Activated CD4-positive, alpha-beta T cell treated with anti-CD3 and anti-CD28 coated beads, Interleukin-2, amount 50 U/mL, for 48 hours (primary cell): ENCODE measurements around the gene ARHGAP6.
"Not testable (repeated sequence)": the region's sequence is repeated elsewhere in the genome, so short reads cannot be mapped to it uniquely, and the experiment has no call there.

Experiments used
- DNase-seq, 2 experiments: peaks; one replicate each; pipeline ENCODE4 v3.0.0-alpha.2; 2020

The ARHGAP6 gene

DNA sequence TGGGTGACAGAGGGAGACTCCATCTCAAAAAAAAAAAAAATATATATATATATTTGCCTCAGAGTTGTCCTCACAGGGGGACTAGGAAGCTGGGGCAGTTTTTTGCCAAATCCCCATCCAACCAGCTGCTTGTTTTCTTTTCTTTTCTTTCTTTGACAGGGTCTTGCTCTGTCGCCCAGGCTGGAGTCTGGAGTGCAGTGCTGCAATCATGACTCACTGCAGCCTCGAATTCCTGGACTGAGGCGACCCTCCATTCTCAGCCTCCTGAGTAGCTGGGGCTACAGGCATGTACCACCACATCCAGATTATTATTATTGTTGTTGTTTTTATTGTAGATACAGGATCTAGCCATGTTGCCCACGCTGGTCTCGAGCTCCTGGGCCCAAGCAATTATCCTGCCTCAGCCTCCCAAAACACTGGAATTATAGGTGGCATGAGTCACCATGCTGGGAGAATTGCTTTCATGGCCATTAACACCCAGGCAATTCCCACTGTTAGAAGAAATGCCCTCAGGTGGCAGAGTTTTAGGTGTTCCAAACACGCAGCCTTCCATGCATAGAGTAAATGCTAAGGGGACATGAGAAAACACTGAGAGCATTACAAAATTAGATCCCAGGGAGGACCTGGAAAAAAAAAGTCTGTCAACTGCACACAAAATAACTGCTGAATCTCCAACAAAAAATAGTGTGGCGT lies 98.0 kb downstream of the ARHGAP6 start:
- no peak for DNase-seq

DNA sequence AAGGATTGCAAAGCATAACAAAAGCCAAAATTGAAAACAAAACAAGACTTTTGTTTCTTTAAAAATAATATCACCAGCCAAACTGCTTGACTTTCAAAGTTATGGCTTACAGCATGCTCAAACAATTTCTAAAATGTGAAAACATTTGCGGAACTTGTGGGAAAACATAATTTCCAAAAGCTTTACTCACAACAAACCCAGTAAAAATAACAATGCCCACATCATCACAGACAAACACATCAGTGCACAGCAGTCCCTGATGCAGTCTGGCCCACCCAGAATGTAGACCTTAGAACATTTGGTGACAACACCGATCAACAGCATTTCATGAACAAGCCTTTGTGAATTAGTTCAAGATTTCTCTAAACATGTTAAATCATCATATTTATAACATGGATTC lies 98.9 kb downstream of the ARHGAP6 start:
- no peak for DNase-seq

DNA sequence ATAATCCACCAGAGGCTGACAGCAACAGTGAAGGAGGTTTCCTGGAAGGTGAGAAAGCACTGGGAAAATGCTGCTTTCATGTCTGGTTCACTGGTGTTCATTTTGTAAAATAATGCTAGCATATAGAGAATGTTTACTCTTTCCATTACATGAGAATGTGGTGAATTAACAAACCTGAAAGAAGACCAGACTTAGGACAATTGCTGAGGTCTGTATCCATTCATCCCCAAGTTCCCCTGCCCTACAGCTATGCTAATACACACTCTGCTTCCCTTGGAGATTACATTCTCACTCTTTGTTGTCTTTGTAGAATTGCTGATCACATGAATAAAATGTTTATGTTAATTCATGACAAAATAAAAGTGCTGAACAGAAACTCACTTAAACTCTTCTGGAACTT lies 99.5 kb downstream of the ARHGAP6 start:
- DNase-seq, result no peak

DNA sequence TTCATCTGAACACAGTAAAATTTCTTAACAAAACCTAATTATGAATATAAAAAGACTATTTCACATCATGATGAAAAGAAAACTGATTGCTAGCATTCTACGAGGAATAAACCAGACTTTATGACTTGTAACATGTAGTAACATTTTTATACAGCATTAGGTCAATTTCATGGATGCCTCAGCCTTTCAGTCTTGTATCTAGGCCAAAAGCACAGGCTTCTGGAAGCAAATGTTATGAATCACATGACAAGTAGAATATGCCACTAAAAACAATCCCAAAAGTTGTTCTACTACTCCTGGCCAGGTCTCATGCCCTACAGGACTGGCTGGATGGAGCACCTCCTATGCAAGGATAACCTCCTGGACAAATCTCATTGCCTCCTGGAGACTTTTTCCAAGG lies 101.2 kb downstream of the ARHGAP6 start:
- no peak for DNase-seq

DNA sequence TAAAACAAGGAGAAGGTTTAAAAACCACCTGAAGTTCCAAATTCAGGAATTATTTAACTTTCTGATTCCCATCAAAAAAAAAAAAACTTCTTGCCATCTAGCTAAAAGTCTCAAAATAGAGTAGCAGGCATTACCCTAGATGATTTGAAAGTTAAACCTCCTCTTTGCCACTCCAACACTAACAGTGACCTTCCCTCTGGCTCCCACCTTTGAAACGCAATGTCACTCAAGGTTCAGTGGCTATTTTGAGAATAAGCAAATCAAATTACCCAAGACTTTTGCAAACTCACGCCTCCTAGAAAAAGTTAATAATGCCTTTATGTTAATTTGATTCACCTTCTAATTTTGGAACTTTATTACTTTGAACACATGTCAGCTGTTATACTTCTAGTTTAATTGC lies 103.2 kb downstream of the ARHGAP6 start:
- DNase-seq, result no peak

DNA sequence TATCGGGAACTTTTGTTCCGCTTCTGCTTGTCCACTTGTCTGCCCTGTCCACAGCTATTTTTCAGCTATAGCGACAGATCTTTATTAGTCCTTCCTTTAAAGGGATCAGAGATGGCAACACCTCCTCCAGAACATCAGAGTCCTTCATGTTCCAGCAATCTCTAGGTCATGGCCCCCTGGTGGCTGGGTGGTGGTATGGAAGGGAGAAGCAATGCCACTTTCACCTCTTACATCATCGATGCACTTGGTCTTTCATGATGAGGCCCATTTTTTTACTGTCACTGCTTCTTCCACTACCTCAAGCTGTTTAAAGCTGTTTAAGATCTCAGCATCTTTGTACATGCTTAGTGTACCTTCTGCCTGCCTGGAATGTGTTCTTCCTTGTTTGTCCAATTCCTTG lies 106.7 kb downstream of the ARHGAP6 start:
- DNase-seq, result peak; percentile 38 to 54

DNA sequence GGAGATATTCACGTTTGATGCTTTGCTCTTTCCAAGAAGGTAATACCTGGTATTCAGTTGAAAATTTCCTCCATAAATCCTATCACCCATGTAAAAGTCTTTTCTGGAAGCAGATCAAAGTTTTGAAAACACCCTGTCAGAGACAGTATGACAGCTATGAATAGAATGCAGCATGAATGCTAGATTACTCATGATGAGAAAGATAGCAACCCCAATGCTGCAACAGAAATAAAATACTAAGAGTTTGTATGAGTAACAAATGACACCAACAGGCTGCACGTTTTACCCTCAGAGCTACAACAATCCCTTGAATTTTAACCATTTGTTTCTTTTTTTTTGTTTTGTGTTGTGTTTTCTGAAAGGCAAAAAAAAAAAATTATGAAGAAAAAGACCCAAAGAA lies 108.6 kb downstream of the ARHGAP6 start:
- no peak for DNase-seq

DNA sequence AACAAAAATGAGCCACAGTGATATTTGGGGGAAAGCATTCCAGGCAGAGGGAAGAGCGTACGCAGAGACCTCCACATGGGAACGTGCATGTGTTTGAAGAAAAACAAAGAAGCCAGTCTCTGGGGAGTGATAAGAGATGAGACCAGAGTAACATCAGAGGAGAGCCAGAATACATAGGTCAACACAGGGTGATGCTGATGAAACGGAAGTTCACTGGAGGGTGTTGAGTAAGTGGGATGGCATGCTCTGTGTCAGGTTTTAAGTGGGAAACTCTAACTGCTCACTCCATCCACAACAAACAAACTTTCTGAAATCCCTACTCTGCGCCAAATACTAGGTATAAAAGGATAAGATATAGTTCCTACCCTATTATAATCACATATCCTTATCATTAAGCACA lies 110.0 kb downstream of the ARHGAP6 start:
- no peak for DNase-seq

DNA sequence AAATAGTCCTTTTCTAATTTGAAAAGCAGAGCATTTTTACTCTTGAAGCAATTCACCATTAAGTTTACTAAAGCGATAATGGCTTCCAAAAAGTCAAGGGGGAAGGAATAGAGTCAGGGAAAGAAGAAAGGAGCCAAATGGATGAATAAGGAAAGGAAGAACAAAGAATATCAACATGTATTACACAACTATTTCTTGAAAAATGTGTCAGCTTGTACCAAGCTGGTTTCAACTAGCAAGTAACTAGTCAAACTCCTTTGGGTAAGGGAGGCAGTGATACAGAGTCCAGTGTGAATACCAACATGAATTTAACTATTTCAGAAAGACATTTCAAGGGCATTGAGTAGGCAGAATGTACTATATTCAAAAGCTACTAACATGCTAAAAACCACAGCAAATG lies 112.1 kb downstream of the ARHGAP6 start:
- no peak for DNase-seq

DNA sequence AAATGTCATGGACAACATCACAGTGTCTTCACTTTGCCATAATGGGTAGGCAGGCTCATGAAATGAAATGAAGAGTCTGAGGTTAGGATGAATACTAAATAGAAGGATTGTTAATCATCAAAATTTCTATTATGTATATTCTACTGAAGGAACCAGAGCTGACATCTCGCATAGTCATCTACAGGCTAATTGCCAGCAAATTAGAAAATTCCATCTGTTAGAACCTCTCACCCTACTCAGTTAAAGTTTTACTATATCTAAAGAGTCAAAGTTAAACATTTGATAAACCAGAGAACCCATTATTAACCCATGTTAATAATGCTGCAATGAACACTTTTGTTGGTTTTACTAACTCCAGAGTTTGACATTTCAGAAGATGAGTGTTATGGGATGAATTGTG lies 114.6 kb downstream of the ARHGAP6 start:
- DNase-seq, result no peak

DNA sequence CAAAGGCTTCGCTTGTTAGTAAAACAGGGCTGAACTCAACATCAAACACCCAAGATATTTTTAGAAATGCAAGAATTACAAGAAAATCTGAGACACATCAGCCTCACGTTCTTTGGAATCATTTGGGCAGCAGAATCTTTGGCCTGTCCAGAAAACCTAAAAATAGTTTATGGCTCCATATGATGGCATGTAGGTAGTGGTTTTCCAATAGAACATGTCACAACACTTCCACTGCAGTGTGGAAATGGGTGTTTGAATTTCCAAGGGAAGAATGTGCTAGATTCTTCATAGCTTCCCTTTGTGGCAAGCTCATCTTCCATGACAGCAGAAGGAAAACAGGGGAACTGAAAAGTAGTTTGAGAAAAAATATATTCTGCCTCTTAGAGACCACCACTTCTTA lies 118.8 kb downstream of the ARHGAP6 start:
- DNase-seq, result no peak

DNA sequence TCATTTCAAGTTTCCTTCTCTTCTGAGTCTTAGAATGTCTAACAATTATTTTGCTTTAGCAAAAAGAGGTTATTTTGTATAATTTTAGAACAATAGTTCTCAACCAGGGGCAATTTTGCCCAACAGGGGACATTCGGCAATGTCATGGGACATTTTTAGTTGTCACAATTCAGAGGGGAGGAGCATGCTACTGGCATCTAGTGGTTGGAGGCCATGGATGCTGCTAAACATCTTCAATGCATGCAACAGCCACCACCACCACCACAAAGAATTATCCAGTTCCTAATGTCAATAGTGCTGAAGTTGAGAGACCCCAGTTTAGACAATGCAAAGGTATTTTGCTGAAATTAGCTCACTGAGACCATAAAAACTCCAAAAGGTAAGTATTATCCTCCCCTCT lies 122.5 kb downstream of the ARHGAP6 start:
- DNase-seq, result no peak

DNA sequence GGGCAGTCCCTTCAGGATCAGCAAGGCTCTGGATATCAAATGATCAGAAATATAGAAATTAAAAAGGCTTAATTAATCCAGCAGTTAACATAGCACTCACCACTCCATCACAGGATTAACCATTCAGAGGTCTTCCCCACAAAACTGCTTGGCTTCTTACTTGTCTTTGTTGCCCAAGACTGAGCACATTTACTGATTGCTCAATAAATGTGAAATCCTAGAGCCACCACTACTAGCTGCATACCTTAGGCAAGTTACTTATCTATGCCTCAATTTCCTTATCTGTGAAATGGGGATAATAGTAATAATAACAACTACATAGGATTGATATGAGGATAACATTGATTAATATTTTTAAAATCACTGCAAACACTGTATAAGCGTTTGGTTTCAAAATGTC lies 124.2 kb downstream of the ARHGAP6 start:
- no peak for DNase-seq

DNA sequence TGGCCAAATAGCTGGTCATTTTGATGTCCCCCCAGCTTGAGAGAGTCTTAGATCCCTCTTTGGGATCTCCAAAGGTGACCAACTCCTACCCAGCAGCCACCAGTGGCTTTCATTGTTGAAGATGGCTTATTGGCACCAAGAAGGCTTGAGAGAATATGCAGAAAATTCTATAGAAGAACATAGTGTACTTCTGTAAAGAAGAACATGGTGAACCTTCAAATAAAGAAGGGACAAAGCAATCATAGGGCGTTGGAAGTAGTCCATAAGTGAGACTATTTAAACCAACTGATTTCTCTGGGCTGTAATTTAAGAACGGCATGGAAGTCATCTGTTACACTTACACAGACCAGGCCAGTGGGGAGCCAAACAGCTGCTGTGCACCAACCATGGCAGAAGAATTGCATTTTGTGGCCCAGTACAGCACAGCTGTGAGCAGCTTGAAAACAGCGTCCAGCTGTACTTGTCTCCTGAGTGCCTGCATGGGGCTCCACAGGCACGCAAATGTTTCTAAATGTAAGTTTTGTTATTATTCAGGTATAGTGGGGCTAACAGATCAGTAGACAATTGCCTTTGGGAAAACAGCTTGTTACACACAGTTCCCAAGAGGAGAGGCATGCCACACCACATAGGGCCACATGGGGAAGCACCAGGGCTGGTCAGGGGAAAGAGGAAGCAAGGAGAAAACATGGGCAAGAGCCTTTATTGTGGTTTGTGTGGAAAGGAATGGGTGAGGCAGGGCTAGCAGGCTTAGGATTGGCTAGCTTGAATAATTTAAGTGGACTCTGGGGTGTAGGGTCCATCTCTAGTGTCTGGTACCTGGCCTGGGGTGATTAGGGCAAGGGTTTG lies 125.0 kb downstream of the ARHGAP6 start:
- DNase-seq, result no peak

DNA sequence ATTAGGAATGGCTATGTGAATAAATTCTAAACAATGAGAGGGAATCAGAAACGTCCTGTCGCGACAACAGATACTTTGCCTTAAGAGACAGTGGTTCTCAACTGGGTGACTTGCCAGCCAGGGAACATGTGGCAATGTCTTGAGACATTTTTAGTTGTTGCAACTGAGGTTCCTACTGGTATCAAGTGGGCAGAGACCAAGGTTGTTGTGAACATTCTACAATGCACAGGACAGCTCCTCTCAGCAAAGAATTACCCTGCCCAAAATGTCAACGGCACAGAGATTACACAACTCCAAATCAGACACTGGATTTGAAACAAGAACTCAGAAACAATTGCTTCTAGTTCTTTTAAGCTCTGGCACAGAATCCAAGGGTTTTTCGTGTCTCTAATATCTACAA lies 128.6 kb downstream of the ARHGAP6 start:
- DNase-seq, result no peak

DNA sequence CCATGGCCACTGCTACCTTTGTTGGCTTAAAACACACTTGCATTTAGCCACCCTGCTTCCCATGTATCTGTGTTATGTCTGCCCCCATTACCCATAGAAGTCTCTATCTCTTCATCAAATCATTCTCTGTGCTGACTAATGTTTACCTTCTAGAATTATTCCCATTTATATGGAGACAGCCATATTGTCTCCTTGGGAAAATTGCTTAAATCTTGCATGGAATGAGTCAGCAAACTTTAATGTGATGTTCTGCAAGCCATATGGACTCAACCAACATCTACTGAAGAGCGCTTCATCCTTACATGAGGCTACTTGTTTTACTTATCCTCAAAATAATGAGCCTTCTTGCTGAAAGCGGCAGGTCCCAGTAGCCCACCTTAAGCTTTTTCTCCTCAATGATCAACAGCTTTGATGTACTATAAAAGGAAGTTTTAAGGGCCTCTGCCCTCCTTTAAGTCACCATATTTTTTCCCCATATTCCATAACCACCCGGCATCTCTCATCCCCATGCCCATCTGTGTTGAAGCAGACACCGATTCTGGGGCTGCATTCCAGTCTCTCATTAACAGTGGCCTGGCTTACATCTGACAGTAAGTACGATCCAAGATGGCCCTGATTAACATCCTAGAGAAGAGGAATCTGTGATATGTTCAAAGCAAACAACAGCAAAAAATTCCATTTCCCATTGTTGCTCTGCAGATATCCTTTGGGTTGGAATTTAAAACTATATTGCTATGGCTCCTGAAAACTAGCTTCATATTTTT lies 130.4 kb downstream of the ARHGAP6 start:
- DNase-seq, result no peak

DNA sequence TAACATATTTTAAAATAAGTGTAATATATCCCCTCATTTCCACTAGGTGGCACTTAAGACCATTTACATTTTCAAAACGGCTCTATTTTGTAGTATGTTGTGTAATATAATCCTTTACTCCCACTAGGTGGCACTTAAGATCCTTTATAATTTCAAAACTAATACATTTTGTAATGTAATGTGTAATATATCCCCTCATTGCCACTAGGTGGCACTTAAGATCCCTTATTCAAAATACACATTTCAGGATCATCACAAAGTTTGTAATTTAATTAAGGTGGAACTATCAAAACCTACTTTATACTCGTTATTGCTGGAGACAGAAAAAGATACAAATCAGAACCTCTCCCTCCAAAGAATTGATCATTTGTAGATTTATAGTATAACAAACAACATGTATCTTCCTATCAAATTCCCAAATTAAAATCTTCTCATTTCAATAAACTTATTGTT lies 132.5 kb downstream of the ARHGAP6 start:
- no peak for DNase-seq

DNA sequence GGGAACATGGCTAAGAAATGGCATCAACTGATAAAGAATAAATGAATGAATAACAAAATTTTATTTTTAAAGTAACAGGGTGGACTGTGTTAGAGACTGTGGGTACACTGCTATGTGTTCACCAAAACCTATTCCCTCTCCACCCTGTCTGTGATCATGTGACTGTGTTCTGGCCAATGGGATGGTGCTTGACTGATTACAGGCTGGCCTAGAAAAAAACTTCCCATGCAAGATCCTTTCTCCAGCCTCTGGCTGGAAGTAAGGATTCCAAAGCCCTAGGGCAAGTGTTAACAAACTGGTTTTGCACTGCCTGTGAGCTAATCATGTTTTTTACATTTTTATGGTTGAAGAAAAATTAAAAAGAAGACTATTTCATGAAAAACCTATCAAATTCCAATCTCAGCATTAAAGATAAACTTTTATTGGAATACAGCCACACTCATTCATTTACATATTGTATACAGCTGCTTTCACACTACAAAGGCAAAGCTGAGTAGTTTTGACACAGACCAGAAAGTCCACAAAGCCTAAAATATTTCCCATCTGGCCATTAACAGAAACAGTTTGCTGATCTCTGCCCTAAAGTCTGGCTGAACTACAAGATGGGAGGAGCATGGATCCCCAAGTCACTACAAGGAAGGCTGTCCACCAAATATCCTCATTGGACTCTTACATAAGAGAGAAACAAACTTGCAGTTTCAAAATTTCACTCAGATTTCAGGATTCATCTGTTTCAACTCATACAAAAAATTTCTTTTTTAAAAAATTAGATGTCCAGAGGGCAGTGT lies 133.2 kb downstream of the ARHGAP6 start:
- DNase-seq, result no peak

DNA sequence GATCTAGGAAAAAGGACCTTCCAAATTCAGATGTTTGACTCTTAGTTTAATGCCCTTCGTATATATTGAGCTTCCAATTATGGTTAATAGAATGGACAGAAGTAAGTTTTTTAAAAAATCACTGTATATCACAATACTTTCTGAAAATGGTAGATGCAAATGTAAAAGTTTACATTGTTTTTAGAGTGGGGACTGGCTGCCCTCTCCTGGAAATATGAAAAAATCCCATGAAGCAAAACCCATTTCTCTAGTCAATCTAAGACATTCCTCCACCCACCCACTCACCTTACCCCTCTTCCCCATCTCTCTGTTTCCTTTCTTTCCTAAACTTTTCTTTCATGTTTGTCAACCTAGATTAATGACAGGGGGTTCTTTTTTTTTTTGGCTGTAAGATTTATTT lies 134.5 kb downstream of the ARHGAP6 start:
- DNase-seq, result no peak

DNA sequence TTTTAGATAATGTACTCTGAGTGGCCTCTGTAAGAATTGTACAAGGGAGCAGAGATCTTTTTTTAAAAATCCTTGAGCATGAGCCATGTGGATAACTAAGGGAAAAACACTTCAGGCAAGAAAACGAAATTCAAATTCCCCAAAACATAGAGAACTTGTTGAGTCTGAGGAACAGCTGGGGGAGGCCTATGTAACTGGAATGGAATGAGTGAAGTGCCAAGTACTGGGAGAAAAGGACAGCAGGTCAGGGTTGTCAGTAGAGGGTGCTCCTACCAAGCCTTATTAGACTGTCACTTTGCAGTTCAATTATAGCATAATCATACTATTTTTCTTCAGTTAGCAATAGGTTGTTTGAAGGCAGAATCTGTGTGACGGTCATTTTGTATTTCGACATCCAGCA lies 135.1 kb downstream of the ARHGAP6 start:
- no peak for DNase-seq

DNA sequence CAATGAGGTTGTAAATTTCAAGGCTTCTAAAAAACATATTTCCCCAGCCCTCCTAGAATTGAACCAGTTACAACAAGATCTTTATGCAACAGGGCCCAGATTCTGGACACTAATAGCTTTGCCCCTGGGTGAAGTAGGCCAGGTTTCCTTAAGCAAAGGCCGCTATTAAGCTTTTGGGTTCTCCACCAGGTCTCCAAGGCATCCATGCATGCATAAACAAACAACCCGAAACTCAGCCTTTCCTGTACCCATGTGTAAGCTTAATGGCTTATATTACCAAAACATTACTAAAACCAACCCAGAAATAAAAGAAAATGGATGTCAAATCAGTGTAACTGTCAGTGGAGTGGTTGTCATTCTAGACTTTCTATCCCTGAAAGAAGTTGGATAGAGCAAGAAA lies 137.1 kb downstream of the ARHGAP6 start:
- no peak for DNase-seq

DNA sequence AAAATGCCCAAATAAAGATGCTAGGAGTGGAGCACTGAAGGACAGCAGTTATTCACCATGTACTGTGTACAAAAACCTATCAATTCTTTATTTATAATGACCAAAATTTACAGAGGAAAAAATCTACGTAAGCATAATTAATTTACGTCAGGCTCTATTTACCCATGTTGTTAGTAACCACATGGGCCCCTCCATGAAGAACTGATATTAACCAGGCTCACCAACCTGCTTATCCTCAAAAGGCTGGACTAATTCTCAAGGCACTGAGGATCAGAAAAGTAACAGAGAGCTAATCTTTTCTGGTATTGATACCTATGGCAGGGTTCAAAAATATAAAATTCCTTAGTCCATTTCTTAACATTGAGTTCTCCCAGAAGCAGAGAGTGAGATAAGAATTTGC lies 140.0 kb downstream of the ARHGAP6 start:
- no peak for DNase-seq

DNA sequence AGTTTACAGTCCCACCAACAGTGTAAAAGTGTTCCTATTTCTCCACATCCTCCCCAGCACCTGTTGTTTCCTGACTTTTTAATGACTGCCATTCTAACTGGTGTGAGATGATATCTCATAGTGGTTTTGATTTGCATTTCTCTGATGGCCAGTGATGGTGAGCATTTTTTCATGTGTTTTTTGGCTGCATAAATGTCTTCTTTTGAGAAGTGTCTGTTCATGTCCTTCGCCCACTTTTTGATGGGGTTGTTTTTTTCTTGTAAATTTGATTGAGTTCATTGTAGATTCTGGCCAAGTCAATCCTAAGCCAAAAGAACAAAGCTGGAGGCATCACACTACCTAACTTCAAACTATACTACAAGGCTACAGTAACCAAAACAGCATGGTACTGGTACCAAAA lies 146.5 kb downstream of the ARHGAP6 start:
- DNase-seq, result not testable (repeated sequence)
